Posterior cingulate gyrus (tissue), 11 donors: ENCODE data around the gene SYNPR.
"Not testable (repeated sequence)": the region's sequence is repeated elsewhere in the genome, so short reads cannot be mapped to it uniquely, and the experiment has no call there.

Source experiments
- DNase-seq, 10 donors: peaks; one replicate each; pipeline versions ENCODE4 v3.0.0 to v3.0.0-alpha.2; 2020 to 2021; ENCODE audit warnings: mixed read lengths in 3 of 10
- intact Hi-C: fragments of 100-400 bp; cut with DNase I; formaldehyde crosslinking; loops from one replicate; pipeline ENCODE4 v1.15.1; 2023

SYNPR gene

DNA sequence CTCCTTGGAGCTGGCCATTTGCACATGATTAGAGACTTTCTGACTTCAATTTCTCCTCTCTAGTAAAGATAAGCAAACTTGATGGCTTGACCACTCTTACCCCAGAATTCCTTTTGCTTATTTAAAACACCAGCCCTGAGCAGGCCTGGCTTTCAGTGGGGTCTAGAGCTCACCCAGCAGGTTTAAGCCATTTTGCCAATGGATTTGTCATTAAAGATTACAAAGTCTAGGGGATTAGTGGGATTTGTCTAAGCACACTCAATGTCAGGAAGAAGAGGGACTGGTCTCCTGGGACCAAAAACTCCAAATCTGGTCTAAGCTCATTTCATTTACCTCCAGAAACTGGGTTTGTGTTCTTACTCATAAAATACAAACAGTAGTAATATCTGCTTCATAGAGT lies 317.1 kb downstream of the SYNPR start:
- intact Hi-C loops: no loop called here
- no peak for DNase-seq

DNA sequence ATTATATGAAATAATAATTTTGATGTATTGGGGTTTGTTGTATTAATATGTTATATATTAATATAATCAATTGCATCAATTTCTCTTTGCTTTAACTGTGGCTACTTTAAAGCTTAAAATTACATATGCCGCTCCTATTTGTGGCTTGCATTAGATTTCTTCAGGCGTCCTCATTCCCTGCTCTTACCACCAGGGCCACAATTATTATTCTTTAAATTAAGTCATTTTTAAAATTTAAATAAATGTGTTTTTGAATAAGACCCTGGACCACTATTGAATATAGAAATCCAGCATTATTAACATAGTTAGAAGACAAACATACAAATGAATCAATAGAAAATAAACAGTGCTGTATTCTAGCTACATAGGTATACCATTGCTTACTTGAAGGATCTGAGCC lies 318.9 kb downstream of the SYNPR start:
- intact Hi-C loops: no loop called here
- DNase-seq: no peak

DNA sequence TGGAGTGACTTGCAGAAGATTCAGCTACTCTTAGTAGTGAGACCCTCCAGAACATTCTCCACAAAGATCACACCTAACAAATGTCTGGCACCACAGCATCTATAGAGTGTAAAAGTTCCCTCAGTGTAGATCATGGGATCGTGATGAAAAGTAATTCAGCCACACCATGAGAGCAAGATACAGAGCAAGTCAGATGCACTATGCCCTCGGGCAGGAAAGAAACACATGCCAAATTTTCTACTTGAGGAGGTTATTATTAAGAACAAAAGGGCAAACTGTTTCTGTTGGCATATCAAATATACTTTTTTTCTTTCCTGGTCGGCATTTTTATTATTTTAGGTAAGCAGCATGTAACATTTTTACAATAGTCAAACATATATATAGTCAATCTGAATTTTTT lies 329.6 kb downstream of the SYNPR start:
- intact Hi-C loops: no loop called here
- no peak for DNase-seq

DNA sequence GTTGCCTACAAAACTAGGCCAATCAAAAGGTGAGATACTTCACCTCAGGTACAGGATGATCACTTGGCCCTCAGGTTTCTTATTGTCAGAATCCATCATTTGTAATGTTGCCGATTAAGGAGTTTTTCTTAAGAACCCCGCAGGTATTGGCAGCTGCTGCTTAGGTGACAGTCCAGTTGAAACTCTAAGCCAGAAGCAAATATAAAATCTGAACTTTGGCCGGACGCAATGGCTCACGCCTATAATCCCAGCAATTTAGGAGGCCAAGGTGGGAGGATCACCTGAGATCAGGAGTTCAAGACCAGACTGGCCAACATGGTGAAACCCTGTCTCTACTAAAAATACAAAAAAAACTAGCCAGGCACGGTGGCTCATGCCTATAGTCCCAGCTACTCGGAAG lies 331.3 kb downstream of the SYNPR start:
- no peak for DNase-seq
- intact Hi-C loops: no loop called here

DNA sequence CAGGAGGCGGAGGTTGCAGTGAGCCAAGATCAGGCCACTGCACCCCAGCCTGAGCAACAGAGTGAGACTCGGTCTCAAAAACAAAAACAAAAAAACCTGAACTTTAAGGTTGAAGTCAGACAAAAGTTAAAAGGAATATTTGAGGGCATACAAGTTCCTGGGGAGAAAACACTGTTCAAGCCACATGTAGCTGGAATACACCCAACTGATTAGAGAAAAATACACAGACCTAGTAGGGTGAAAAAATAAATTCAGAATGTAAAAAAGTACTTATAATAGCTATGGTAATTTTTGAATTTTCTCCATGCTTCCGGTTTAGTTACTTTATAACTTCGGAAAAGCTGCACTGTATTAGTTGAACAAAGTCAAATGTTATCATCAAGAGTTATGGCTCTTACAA lies 331.7 kb downstream of the SYNPR start:
- no peak for DNase-seq
- intact Hi-C loops: no loop called here

DNA sequence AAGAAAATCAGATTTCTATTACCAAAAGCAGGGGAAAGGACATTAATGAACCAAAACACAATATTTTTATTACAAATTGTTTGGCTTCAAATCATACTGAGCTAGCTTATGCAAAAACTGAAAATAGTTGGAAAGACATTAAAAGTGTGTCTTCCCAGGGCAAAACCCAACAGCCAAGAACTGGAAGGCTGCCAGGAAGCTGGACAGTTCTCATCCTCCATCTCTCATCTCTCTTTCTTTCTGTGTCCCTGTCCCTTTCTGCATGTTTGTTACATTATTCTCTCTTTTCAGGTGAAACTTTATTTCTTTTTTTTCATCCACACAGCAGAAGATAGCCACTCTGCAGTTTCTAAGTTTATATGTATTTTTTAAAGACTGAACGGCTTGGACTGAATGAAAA lies 333.3 kb downstream of the SYNPR start:
- intact Hi-C loops: no loop called here
- DNase-seq: no peak

DNA sequence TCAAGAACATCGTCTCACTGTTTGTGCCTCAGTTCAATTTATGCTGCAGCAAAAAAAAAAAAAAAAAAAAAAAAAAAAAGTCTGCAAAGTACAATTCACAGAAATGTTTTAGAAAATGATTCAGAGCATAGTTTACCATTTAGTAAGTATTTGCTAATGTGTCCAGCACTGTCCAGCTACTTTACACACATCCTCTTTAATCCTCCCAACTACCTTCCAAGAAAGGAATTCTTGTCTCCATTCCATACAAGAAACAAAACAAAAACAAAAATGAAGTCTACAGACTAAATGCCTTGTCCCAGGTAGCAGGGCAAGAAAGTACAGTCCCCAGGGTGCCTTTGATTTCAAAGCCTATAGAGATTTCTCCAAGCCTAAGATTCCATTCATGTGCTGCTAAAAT lies 335.5 kb downstream of the SYNPR start:
- intact Hi-C loops: no loop called here
- no peak for DNase-seq

DNA sequence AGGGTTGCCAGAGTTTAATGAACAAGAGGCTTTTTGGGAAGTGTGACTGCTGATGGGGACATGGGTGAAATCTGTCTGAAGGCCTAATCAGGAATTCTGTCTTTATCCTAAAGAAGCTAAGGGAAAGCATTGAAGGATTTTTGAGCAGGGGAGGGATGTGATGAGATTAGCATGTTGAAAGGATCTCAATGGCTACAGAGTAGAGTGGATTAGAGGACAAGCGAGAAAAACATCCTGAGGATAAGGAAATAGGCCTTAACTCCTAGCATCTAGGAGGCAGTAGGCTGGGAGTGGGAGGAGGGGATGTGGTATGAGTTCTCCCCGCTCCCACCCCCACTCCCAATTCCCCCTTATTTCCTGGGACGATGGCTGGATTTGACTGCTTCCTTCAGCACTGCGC lies 339.3 kb downstream of the SYNPR start:
- intact Hi-C loops: no loop called here
- no peak for DNase-seq

DNA sequence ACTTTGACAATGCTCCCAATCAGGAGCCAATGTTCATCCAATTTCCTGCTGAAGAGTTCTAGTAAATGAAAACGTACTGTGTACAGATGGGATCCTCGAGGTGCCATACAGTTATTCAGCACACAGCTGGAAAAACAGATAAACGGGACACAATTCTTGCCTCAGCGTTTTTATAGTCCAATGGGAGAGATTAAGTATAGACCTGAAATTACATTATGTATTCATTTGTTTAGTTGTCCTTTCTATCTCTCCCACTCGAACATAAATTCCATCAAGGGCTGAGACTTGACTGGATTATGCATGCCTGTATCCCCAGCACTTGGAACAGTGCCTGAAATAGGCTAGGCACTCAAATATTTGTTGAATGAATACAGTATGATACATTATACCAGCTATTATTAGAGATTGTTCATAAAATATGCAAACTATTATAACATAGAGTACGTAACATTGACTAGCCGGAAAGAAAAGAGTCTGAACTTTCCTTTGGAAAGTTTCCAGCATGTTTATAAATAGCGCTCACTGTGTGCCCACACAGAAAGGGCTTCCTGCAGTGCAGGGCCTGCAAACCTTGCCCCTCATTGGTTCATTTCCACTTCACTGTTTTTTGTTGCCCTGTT lies 346.9 kb downstream of the SYNPR start:
- intact Hi-C loops: no loop called here
- DNase-seq: peak in 1 of 10 donors; percentile 33

DNA sequence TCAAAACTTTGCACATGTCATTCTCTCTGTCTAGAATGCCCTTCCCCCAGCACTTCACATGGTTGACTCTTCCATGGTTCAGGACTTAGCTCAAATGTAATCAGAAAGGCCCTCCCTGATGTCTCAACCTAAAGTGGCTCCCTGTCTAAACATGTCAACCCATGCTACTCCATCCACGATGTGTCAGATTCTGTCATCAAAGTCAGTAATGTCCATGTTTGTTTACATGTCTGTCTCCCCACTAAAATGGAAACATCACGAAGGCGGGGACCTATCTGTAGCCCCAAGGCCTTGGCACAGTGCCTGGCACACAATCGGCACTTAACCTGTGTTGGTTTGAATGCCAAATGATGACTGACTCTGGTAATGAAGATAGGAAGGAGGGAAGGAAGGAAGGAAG lies 353.6 kb downstream of the SYNPR start:
- intact Hi-C loops: no loop called here
- no peak for DNase-seq

DNA sequence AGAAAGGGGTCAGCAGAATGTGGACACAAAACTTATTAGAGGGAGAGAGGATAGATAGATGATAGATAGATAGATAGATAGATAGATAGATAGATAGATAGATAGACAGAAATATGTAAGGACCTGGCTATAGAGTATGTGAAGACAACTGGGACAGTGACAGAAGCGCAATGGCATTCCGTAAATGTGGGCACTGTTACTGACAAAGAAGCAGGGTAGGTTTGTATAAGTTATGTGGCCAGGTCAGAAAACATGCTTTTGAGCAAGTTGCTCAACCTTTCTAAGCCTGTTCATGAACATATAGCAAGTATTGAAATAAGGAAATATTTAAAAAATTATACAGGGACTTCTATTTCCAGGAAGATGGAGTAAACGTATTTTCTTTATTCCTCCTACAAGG lies 357.1 kb downstream of the SYNPR start:
- intact Hi-C loops: no loop called here

DNA sequence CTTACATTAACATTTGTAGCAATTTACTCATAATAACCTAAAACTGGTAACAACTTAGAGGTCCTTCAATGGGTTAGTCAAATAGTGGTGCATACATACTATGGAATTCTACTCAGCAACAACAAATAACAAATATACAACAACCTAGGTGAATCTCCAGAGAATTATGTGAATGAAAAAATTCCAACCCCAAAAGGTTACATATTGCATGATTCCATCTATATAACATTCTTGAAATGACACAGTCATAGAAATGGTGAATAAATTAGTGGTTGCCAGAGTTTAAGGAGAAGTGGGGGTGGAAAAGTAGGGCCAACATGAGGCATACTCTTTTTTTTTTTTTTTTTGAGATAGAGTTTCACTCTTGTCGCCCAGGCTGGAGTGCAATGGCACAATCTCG lies 361.7 kb downstream of the SYNPR start:
- DNase-seq: no peak
- intact Hi-C loops: no loop called here

More for the DNA sequence above, 357.1 kb downstream of the SYNPR start:
- DNase-seq: no peak

DNA sequence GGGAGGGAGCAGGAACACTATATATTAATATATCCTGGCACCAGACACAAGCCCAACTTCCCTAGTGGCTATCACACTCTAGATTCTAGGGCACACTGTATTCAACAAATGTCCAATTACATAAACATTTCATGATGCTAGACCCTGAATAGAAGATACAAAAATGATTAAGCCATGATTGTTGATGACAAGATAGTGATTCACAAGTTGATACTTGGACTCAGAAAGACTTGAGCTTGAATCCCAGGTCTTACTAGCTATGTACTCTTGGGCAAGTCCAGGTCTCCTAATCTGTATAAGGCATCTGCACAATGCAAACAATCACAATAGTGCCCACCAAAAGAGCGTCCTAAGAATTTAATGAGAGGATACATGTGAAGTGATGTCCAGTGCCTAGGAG lies 364.4 kb downstream of the SYNPR start:
- no peak for DNase-seq
- intact Hi-C loops: no loop called here

DNA sequence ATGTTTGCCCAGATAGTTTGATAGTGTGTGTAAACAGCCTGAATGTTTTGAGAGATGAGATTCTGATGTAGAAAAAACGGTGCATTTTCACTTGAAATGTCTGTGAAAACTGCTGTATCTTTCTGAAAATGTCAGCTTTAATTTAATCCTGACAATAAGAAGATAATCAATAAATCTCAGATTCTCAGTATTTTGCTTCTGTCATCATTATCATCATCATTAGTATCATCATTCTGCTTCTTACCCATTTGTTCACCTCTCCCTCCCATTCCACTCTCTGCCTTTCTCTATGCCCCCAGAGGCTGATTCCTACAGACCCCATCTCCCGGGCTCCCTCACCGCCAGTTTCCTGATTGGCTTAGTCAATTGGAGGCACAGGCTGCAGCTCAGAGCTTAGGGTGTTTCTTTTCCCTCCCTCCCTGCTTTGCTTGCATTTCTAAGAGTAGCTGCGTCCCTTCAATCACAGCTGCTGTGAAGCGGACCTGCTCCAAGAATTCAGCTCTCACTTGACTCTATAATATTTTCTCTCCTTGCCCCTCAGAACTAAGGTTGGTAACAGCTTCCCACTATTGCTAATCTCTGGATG lies 366.2 kb downstream of the SYNPR start:
- intact Hi-C loops: no loop called here
- peak in 1 of 10 donors; percentile 75 for DNase-seq

DNA sequence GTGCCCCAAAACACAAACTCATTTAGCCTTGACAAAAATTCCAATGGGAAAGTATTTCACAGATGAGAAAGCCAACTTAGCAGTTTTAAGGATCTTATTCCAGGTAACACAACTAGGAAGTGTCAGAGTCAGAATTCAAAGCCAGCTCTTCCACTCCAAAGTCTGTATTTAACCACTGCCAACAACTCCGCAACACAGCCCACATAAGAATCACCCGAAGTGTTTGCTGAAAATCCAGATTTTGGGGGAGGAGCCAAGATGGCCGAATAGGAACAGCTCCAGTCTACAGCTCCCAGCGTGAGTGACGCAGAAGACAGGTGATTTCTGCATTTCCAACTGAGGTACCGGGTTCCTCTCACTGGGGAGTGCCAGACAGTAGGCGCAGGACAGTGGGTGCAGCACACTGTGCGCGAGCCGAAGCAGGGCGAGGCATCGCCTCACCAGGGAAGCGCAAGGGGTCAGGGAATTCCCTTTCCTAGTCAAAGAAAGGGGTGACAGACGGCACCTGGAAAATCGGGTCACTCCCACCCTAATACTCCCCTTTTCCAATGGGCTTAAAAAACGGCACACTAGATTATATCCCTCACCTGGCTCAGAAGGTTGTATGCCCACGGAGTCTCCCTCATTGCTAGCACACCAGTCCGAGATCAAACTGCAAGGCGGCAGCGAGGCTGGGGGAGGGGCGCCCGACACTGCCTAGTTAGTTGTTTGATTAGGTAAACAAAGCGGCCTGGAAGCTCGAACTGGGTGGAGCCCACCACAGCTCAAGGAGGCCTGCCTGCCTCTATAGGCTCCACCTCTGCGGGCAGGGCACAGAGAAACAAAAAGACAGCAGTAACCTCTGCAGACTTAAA lies 367.0 kb downstream of the SYNPR start:
- intact Hi-C loops: not testable (repeated sequence)

DNA sequence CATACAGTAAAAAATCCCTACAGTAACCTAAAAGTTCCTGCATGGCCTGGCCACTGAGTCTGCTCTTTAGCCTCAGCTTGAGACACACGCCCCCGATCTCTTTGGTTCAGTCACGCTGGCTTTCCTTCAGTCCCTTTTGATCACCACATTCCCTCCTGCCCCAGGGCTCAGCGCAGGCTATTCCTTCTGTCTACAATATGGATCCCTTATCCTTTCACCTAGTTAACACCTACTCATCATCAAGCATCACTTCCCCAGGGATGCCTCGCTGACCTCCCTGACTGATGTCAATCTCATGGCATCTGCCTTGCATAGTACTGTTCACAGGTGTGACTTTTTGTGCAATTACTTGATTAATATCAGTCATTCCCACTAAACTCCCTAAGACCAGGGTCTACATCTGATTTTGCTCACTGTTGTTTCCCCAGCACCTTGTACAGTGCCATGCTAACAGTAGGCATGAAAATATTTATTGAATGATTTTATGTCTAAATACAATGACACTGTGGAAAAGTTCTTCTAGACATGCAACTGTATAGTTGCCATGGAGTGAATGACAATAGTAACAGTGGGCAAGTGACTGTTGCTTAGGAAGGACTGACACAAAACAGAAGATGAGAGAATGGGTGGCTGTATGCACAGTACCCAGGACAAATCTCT lies 374.1 kb downstream of the SYNPR start, which contains the start of gene SNTN:
TSS of gene SNTN (plus strand) at position 610 of the 660 bp plus-strand sequence. CDS start at position 623, 13 bp downstream.
- intact Hi-C loops: no loop called here

More for the DNA sequence above, 367.0 kb downstream of the SYNPR start:
- not testable (repeated sequence) for DNase-seq

DNA sequence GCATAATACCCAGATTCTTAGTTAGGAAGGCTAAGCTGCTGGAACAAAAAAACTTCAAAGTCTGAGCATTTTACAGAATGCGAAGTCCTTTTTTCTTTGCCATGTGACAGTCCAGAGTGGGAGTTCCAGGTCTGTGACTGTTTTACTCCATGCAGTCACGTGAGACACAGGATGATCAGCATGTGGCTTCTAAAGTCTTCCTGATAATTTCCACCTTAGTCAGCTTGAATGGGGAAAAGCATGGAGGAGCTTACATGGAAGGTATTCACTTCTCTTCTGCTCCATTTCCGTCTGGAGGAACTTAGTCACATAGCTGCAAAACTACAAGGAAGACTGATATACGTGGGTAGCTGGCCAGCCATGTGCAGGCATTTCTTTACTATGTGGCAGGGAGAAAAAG lies 376.1 kb downstream of the SYNPR start:
- no peak for DNase-seq
- intact Hi-C loops: no loop called here

More for the DNA sequence above, 374.1 kb downstream of the SYNPR start, which contains the start of gene SNTN:
- DNase-seq: no peak

DNA sequence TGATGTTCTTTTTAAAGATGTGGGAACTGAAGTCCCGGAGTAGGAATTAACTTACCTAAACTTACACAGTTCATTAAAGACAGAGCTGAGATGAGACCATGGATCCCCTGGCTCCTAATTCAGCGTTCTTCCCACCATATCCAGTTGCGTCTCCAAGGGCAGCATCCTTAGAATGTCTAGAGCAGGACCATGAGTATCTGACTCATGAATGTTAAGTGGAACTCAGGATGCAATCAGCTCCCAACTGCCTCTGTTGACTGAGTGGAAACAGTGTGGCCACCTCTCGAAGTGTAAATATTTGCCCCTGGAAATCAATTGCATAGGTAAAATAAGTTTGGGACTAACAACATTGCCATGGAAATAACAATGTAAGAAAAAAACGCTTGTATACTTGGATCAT lies 376.8 kb downstream of the SYNPR start:
- DNase-seq: no peak
- intact Hi-C loops: no loop called here

DNA sequence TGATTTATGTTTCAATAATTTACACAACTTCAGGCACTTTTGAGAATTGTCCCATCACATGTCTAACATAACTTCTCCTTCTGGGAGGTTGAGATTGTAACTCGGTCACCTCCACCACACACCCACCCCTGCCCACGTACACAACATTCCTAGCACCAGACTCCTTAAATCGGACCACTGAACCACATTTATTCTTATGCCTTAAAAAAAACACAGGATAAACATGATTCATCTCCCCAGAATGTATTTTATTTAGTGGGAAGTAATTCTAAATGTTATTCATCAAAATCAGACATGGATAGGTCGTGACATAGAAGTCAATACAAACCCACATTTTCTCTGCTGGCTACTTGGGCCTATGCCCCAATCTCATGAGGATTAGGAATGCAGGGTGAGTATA lies 377.4 kb downstream of the SYNPR start:
- no peak for DNase-seq
- intact Hi-C loops: no loop called here

DNA sequence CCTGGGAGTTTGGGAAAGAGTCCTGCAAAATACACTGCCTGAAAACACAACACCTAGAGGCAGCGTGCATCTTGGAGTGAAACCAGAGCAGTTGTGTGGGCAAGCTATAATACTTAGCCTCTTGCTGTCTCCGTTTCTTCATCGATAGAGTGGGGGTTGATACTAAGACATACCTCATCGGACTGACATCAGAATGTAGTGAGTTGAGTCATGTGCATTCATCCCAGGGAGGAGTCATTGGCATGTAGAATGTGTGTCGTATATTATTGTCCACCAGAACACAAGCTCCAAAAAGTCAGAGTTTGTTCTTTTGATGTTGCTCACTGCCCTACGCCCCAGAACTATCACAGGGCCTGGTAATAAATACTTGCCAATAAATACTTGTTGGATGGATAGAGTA lies 378.7 kb downstream of the SYNPR start:
- intact Hi-C loops: no loop called here

DNA sequence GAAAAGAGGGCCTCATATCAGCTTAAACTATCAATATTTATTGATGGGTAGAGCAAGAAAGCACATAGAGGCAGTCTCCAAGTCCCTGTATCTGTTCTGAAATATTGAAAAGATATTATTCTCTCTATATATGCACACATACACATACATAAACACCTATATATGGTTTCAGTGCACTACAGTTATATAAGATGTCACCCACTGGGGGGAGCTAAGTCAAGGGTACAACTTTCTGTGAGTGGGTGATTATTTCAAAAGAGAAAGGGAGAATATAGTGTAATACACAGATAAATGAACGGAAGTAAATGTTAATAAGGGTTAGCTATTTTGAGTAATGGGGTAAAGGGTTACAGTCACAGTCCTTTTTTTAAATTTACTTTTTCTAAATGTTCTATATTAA lies 383.1 kb downstream of the SYNPR start:
- no peak for DNase-seq
- intact Hi-C loops: no loop called here

More for the DNA sequence above, 378.7 kb downstream of the SYNPR start:
- DNase-seq: no peak
